A673 (cell line): ENCODE results near the gene UCK1.

ENCODE experiments used
- CTCF ChIP-seq: fragments of 300-800, 200-600 bp; sonication (generic); conservative IDR thresholded peaks from 2 replicates; pipeline ENCODE4 v1.5.1; 2017; ENCODE audit warnings: low read depth, mild to moderate bottlenecking, antibody characterized with exemption, low read length, moderate library complexity, mixed read lengths
- EZH2 ChIP-seq: fragments of 200-600 bp; sonication (generic); IDR thresholded peaks from 2 replicates; pipeline ENCODE4 v1.6.1; 2017; ENCODE audit warnings: borderline replicate concordance, low read depth, mild to moderate bottlenecking, mixed read lengths, antibody characterized with exemption, low read length; ENCODE audit not compliant: poor library complexity, severe bottlenecking

- TF ChIP-seq CTCF (no peak), EZH2 (no peak)
Measured at GRCh38 chr9:131566158-131566557, 35.1 kb upstream of the UCK1 start.
